Liver (tissue), 3 donors: ENCODE results near the gene GPR75.

Experiments
- ATF3 ChIP-seq: IDR thresholded peaks from 2 replicates; pipeline ENCODE4 v1.6.1; 2016; ENCODE audit warnings: antibody characterized with exemption
- CTCF ChIP-seq: fragments of 150-350 bp; IDR thresholded peaks from 2 replicates; pipeline ENCODE4 v1.5.1; 2017; ENCODE audit warnings: improper control_type of control experiment, low read depth, low read length; ENCODE audit not compliant: missing input control
- FOXA1 ChIP-seq: IDR thresholded peaks from 2 replicates; pipeline ENCODE4 v1.6.1; 2016; ENCODE audit warnings: antibody characterized with exemption
- GABPA ChIP-seq, 2 donors: IDR thresholded peaks in 1 of 2; conservative IDR thresholded peaks in 1 of 2; 2 replicates each; pipeline ENCODE4 v1.6.1; 2016; ENCODE audit warnings: antibody characterized with exemption in 2 of 2, mild to moderate bottlenecking in 1 of 2, moderate library complexity in 1 of 2
- donor health status: healthy.
- donor health status: healthy.

- TF ChIP-seq CTCF (no peak), GABPA (IDR thresholded peaks at IDR 0.05 in 1 of 2, conservative IDR thresholded peaks at IDR 0.05 in 1 of 2) (no peak), FOXA1 (no peak), ATF3 (no peak)
Observed at GRCh38 chr2:53854678-53855077, 5.1 kb downstream of the GPR75 start.
